Activated gamma-delta T cell treated with anti-CD3 and anti-CD28 coated beads, Interleukin-2, amount 50 U/mL, for 16 hours (primary cell): ENCODE results near the gene NELFA.
"Not testable (repeated sequence)": the region's sequence is repeated elsewhere in the genome, so short reads cannot be mapped to it uniquely, and the experiment has no call there.

Source experiments
- DNase-seq: peaks from one replicate; pipeline ENCODE4 v3.0.0-alpha.2; 2020; ENCODE audit warnings: low read depth

The NELFA gene

DNA sequence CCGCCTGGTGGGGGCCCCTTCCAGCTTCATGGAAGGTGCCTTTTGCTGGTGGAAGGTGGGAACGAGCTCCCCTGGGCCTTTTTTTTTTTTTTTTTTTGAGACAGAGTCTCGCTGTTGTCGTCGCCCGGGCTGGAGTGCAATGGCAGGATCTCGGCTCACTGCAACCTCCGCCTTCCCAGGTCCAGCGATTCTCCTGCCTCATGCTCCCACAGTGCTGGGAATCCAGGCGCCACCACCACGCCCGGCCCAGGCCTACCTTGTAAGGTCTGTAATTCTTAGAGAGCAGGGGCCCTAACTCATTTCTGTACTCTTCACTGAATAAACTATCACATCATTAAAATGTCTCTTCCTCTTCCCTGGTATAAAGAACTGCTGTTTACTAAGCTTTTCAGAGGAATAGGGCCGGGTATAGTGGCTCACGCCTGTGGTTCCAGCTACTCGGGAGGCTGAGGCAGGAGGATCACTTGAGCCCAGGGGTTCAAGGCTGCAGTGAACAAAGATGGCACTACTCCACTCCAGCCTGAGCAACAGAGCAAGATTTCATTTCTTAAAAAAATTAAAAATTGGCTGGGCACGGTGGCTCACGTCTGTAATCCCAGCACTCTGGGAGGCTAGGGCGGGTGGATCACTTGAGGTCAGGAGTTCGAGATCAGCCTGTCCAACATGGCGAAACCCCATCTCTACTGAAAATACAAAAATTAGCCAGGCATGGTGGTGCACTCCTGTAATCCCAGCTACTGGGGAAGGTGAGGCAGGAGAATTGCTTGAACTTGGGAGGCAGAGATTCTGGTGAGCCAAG is 14.9 kb downstream of the NELFA start:
- DNase-seq = not testable (repeated sequence)

- no peak for DNase-seq
Measured at GRCh38 chr4:1993169-1993516, 15.6 kb downstream of the NELFA start.

GRCh38 chr4:1992468-1993168 is 16.2 kb downstream of the NELFA start:
- DNase-seq = no peak

DNA sequence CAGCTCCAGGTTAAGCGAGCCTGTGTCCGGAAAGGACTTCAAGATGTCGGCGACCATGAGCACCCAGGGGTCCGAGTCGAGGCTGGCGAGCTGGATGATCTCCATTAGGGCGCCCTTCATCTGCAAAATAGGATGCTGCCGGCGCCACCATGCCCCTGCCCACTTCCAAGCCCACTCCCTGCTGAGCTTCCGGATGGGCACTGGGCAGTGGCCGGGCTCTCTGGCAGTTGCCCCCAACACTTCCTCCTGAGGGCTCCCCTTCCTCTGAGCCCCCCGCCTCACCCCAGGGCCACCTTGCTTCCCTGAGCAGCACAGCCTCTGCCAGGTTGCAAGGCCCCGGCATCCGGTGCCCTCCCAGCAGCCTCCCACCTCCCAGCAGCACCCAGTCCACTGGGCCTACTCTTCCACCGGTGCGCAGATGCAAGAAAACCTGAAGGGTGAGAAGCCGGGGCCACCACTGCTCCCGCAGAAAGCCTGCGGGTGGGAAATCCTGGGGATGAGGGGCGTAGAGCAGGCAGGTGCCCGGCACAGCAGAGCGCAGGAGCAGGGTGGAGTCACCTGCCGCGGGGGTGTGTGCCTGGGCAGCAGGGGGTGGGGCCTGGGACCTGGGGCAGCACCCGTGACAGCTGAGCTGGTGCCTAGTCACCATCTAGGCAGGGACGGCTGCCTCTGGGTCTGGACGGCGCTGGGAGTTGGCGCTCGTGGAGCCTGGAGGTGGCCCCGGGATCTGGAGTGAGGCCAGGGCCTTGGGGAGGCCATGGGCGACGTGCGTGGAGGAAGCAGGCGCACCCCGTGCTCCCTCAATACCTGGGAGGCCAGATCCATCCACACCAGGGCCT is 17.0 kb downstream of the NELFA start:
- no peak for DNase-seq

- DNase-seq = no peak
Measured at GRCh38 chr4:1991087-1991486, 17.7 kb downstream of the NELFA start.

DNA sequence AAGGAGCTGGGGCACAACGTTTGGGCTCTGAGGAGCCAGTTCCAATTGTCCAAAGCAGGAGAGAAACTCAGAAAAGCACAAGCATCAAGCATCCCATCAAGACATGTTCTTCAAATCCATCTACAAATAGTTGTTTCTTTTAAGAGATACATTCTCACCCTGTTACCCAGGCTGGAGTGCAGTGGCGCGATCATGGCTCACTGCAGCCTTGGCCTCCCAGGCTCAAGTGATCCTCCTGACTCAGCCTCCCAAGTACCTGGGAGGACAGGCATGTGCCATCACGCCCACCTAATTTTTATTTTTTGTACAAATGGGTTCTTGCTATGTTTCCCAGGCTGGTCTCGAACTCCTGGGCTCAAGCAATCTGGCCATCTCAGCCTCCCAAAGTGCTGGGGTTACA is 18.1 kb downstream of the NELFA start:
- no peak for DNase-seq

- DNase-seq = no peak
Measured at GRCh38 chr4:1990348-1990645, 18.5 kb downstream of the NELFA start.

GRCh38 chr4:1989533-1990347 is 19.0 kb downstream of the NELFA start:
- DNase-seq = no peak

GRCh38 chr4:1988327-1988724 is 20.4 kb downstream of the NELFA start:
- DNase-seq = no peak

DNA sequence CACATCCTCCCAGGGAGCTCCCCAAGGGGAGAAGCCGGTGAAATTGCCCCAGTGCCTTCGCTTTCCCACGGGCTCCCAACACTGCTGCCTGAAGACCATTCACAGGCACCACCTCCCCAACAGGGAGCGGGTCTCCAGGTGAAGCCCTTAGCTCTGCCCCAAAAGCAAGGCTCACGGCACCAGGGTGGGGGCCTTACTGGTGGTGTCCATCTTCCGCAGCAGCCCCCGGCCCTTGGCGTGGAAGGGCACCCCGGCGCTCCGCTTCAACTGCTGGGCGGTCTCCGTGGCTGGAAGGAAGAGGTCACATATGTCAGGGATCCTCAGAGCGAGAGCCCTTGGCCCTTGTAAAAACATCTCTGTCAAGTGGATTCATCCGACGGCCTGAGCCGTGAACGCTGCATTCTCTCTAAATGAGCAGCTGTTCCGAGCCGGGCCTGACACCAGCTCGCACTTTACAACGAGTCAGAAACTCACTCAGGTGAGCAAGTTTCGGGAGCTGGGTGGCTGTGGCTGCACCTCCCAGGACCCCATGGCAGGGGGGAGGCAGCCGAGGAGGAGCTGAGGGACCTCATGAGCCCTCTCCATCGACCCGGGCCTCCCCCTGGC is 20.9 kb downstream of the NELFA start:
- DNase-seq = no peak

DNA sequence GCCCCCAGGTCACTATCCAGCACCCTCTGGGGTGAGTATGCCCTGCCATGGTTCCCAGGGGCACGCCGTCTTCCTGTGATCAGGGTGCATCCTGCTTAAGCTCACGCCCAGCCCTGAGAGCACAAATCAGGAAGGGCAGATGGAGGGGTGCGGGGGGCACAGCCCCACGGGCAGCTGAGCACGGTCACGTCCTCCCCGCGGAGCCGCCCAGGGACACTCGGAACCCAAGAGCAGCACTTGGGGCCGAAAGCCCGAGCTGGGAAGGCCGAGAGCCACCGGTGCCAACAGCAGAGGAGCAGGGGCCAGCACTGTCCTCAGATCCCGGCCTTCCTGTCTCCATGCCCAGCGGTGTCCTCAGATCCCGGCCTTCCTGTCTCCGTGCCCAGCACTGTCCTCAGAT is 21.5 kb downstream of the NELFA start:
- DNase-seq = no peak

DNA sequence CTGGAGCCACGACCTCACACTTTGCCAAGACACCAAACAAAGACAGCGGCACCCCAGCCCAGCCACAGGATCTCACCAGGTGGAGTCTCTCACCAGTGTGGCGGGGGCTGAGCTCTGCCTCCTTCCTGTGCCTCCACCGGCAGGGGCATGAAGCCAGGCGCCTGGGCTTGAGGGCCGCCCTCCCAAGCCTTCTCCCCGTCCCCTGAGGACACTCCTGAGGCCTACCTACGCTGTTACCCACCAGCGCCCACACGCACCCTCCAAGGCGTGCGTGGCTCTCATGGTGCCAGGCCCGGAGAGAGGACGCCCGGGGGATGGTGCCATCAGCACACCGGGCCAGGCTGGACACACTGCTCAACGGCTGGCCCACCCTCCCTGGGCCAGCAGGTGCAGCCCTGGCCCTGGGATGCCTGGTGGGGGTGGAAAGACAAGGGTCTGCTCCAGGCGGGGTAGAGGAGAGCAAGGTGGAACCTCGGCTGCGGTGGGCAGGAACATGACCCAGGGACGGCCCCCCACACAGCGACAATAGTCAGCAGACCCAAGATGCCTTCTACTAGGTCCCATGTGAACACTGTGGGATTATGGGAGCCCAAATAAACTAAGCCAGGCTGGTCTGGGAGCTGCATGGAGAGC is 22.1 kb downstream of the NELFA start:
- DNase-seq = no peak

DNA sequence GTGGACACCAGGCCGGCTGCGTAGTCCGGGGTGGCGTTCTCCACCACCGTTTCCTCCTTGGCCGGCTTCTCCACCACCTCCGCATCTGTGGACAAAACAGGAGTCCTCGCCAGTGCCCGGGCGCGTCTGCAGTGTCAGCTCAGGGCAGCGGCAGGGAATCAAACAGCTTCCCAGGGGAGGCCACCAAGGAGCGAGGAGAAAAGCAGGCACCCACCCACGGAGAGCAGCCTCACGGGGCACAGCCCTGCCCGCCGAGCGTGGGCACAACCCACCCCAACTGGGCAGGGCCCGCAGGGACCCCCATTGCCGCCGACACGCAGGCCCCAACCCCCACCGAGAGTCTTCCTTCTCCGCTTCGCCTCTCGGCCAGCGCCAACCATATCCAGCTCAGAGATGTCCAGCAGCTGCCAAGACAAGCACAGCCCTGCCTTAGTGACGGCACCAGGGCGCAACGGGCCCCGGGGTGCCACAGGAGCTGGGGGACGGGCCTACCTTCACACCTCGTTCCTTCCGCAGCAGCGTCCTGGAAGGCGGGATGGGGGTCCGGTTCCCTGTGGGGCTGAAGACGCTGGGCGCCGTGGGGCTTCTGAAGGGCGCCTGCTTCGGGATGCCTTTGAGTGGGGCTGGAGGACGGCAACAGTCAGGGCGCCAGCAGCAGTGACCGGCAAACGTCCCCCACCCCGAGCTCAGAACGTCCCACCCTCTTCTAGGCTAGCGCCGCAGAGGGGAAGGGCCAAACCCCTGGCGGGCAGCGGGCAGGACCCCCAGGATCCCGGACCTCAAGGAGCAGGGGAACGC is 22.8 kb downstream of the NELFA start:
- no peak for DNase-seq

DNA sequence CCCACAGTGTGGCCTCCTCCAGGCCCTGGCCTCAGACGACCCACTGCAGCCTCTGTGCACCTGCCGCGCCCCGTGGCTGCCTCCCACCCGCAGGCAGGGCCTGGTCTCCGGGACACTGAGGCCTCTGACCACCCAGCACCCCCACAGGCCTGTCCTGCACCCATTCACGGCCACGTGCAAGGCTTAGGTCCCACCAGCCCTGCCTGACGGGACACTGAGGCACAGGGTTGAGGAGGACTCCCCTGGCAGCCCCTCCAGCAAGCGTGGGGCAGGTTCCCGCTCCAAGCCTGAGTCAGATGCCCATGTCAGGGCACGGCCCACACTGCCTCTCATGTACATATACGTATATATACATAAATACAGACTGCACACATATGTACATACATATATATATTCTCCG is 23.5 kb downstream of the NELFA start:
- DNase-seq = no peak

DNA sequence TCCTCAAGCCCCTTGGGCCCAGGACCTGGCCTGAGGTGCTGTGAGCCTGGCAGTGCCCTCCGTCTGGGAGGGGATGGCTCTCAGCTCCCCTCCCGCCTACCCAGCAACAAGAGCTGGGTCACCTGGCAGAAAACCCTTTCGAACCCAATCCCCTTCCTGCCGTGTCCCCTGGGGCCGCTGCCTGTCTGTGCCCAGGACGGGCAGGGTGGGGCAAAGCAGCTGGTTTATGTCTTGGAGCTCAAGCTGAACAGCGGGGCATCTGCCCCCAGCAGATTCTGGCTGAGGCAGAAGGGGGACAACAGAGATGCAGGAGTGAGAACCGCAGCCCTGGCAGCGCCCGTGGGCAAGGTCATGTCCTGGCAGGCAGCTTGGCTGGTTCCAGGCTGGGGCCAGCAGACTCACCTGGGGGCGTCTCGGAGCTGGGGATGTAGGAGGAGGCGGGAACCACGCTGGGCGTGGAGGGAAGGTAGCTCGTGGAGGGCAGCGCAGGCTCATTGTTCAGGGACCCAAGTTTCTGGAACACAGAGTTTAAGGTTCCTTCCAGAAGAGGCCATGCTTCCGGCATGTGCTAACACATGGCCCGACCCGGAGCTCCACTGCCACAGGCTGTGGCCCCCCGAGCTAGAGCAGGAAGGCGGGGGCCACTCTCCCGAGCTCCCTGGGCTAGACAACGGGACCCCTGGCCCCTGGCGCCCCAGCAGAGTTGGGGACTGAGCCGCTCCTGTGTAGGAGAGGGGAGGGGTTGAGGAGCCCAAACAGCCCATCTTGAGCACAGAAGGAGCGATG is 24.2 kb downstream of the NELFA start:
- DNase-seq = no peak

DNA sequence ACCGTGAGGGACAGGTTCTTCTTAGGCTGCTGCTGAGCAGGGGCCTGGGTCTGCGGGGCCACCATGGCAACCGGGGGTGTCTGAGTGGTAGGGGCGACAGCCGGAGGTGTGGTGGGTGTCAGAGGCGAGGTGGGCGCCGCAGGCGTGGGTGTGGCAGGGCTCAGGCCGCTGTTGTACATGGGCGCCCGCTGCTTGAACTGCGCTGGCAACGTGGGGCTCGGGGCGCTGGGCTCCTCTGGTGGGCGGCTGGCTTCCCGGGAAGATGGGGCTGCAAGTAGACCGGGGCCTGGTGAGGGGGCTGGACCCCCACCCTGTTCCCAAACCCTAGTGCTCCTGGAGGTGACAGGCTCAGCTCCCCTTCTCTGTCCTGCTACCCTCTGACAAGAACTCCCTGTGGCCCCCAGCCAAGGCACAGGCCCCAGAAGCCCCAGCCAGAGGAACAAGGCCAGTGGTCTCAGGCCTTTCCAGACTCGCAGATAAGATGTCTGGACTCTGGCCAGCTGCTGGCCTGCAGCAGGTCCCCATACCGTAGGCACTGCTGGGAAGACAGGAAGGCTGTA is 24.8 kb downstream of the NELFA start:
- no peak for DNase-seq

GRCh38 chr4:1983053-1983845 is 25.5 kb downstream of the NELFA start:
- DNase-seq = no peak
